ENCODE data around the gene ACR.

Gene ACR

GRCh38 chr22:50698546-50698945 is 39.5 kb upstream of the ACR start:
- H3K9me3 ChIP-seq (replicated peaks in 1 of 2; ENCODE audit: control insufficient read depth in 2 of 2, insufficient read depth in 1 of 2, low read depth in 1 of 2, low read length in 2 of 2) = no peaks in the 10 kb centered on the region
- H3K4ac ChIP-seq (ENCODE audit: low read length) = no peak overlapping the region
- H3K14ac ChIP-seq (ENCODE audit: low read length) = no peak overlapping the region
- H3K9ac ChIP-seq (ENCODE audit: low read depth, low read length, poor library complexity) = no peak overlapping the region
- H3K23ac ChIP-seq (ENCODE audit: low read depth, low read length, poor library complexity) = no peak overlapping the region
- peaks cover 18 to 19% of the 10 kb centered on the region in 2 donors for H3K4me1 ChIP-seq (ENCODE audit: control insufficient read depth in 2 of 2, insufficient read depth in 1 of 2, low read depth in 1 of 2, low read length in 2 of 2)
- no CpG with 5 or more reads among the region's 12 CpGs for WGBS, 2 donors (ENCODE audit: extremely low coverage in 2 of 2, insufficient read length in 2 of 2, insufficient replicate concordance in 1 of 2)
- H3K4me3 ChIP-seq (ENCODE audit: low read length in 2 of 2) = peak overlapping the region in 1 of 2 donors; percentile 62
- peak overlapping the region; percentile 50 for H2BK15ac ChIP-seq (ENCODE audit: low read length)
- peaks cover 11 to 45% of the 10 kb centered on the region in 2 donors for H3K36me3 ChIP-seq (replicated peaks in 1 of 2; ENCODE audit: control insufficient read depth in 2 of 2, insufficient read depth in 2 of 2, low read length in 2 of 2)
- no peak overlapping the region for H3K4me2 ChIP-seq (ENCODE audit: insufficient read depth, low read length, poor library complexity, severe bottlenecking)
- H2BK120ac ChIP-seq (ENCODE audit: low read depth, low read length) = no peak overlapping the region
- H2BK12ac ChIP-seq (ENCODE audit: low read length) = no peak overlapping the region
- H2AK5ac ChIP-seq (ENCODE audit: low read depth, low read length) = peak overlapping the region; percentile 65
- no peak for DNase-seq (ENCODE audit: low spot score)
- no peak overlapping the region for H2AFZ ChIP-seq (ENCODE audit: low read length)
- no peak overlapping the region for H3K18ac ChIP-seq (ENCODE audit: low read length)
- no peak overlapping the region for H4K8ac ChIP-seq (ENCODE audit: low read depth, low read length)
- no peak overlapping the region for H4K91ac ChIP-seq (ENCODE audit: low read depth, low read length, poor library complexity)
- H3K79me1 ChIP-seq (ENCODE audit: low read depth, low read length) = peaks cover 1% of the 10 kb centered on the region
- peaks cover 0 to 3% (median 0%) of the 10 kb centered on the region in 3 experiments for H3K27me3 ChIP-seq (ENCODE audit: control insufficient read depth in 3 of 3, insufficient read depth in 3 of 3, low read depth in 1 of 3, low read length in 3 of 3)
- no peak overlapping the region for H3K27ac ChIP-seq (replicated peaks; ENCODE audit: low read length)
- no peak overlapping the region for H2BK5ac ChIP-seq (ENCODE audit: low read length)

- no peak overlapping the region for H3K4ac ChIP-seq (ENCODE audit: low read length)
- H3K14ac ChIP-seq (ENCODE audit: low read length) = no peak overlapping the region
- H4K8ac ChIP-seq (ENCODE audit: low read depth, low read length) = peak overlapping the region; percentile 49
- peaks cover 0 to 3% (median 0%) of the 10 kb centered on the region in 3 experiments for H3K27me3 ChIP-seq (ENCODE audit: control insufficient read depth in 3 of 3, insufficient read depth in 3 of 3, low read depth in 1 of 3, low read length in 3 of 3)
- no peak overlapping the region for H3K4me2 ChIP-seq (ENCODE audit: insufficient read depth, low read length, poor library complexity, severe bottlenecking)
- WGBS, 2 donors (ENCODE audit: extremely low coverage in 2 of 2, insufficient read length in 2 of 2, insufficient replicate concordance in 1 of 2) = no CpG with 5 or more reads among the region's 15 CpGs
- H3K27ac ChIP-seq (replicated peaks; ENCODE audit: low read length) = no peak overlapping the region
- H3K9ac ChIP-seq (ENCODE audit: low read depth, low read length, poor library complexity) = peak overlapping the region; percentile 33
- peak overlapping the region; percentile 64 for H2BK120ac ChIP-seq (ENCODE audit: low read depth, low read length)
- H3K36me3 ChIP-seq (replicated peaks in 1 of 2; ENCODE audit: control insufficient read depth in 2 of 2, insufficient read depth in 2 of 2, low read length in 2 of 2) = peaks cover 11 to 48% of the 10 kb centered on the region in 2 donors
- H2BK5ac ChIP-seq (ENCODE audit: low read length) = no peak overlapping the region
- H2AK5ac ChIP-seq (ENCODE audit: low read depth, low read length) = peak overlapping the region; percentile 96
- H3K23ac ChIP-seq (ENCODE audit: low read depth, low read length, poor library complexity) = no peak overlapping the region
- peaks cover 18 to 21% of the 10 kb centered on the region in 2 donors for H3K4me1 ChIP-seq (ENCODE audit: control insufficient read depth in 2 of 2, insufficient read depth in 1 of 2, low read depth in 1 of 2, low read length in 2 of 2)
- no peak overlapping the region for H4K91ac ChIP-seq (ENCODE audit: low read depth, low read length, poor library complexity)
- no peak overlapping the region for H2AFZ ChIP-seq (ENCODE audit: low read length)
- H3K9me3 ChIP-seq (replicated peaks in 1 of 2; ENCODE audit: control insufficient read depth in 2 of 2, insufficient read depth in 1 of 2, low read depth in 1 of 2, low read length in 2 of 2) = no peaks in the 10 kb centered on the region
- no peak overlapping the region for H2BK12ac ChIP-seq (ENCODE audit: low read length)
- H3K18ac ChIP-seq (ENCODE audit: low read length) = peak overlapping the region; percentile 15
- H3K79me1 ChIP-seq (ENCODE audit: low read depth, low read length) = peaks cover 1% of the 10 kb centered on the region
- peak overlapping the region; percentile 11 to 56 for H3K4me3 ChIP-seq (ENCODE audit: low read length in 2 of 2)
- peak overlapping the region; percentile 20 for H2BK15ac ChIP-seq (ENCODE audit: low read length)
- no peak for DNase-seq (ENCODE audit: low spot score)
These were observed 38.8 kb upstream of the ACR start for GRCh38 chr22:50699001-50699755.

- peak overlapping the region; percentile 61 for H2BK5ac ChIP-seq (ENCODE audit: low read length)
- H3K18ac ChIP-seq (ENCODE audit: low read length) = peak overlapping the region; percentile 89
- no peak overlapping the region for H3K14ac ChIP-seq (ENCODE audit: low read length)
- WGBS, 2 donors (ENCODE audit: extremely low coverage in 2 of 2, insufficient read length in 2 of 2, insufficient replicate concordance in 1 of 2) = no CpG with 5 or more reads among the region's 15 CpGs
- peaks cover 21 to 23% of the 10 kb centered on the region in 2 donors for H3K4me1 ChIP-seq (ENCODE audit: control insufficient read depth in 2 of 2, insufficient read depth in 1 of 2, low read depth in 1 of 2, low read length in 2 of 2)
- no peak overlapping the region for H3K4me2 ChIP-seq (ENCODE audit: insufficient read depth, low read length, poor library complexity, severe bottlenecking)
- H2BK15ac ChIP-seq (ENCODE audit: low read length) = no peak overlapping the region
- H3K79me1 ChIP-seq (ENCODE audit: low read depth, low read length) = peaks cover 1% of the 10 kb centered on the region
- no peak overlapping the region for H2AFZ ChIP-seq (ENCODE audit: low read length)
- H3K9me3 ChIP-seq (replicated peaks in 1 of 2; ENCODE audit: control insufficient read depth in 2 of 2, insufficient read depth in 1 of 2, low read depth in 1 of 2, low read length in 2 of 2) = no peaks in the 10 kb centered on the region
- H3K23ac ChIP-seq (ENCODE audit: low read depth, low read length, poor library complexity) = peak overlapping the region; percentile 16
- DNase-seq (ENCODE audit: low spot score) = no peak
- peaks cover 0 to 3% (median 0%) of the 10 kb centered on the region in 3 experiments for H3K27me3 ChIP-seq (ENCODE audit: control insufficient read depth in 3 of 3, insufficient read depth in 3 of 3, low read depth in 1 of 3, low read length in 3 of 3)
- peak overlapping the region; percentile 96 for H2AK5ac ChIP-seq (ENCODE audit: low read depth, low read length)
- H4K8ac ChIP-seq (ENCODE audit: low read depth, low read length) = peak overlapping the region; percentile 49
- H2BK120ac ChIP-seq (ENCODE audit: low read depth, low read length) = peak overlapping the region; percentile 64
- H3K4ac ChIP-seq (ENCODE audit: low read length) = no peak overlapping the region
- H3K9ac ChIP-seq (ENCODE audit: low read depth, low read length, poor library complexity) = peak overlapping the region; percentile 50
- no peak overlapping the region for H2BK12ac ChIP-seq (ENCODE audit: low read length)
- H3K36me3 ChIP-seq (replicated peaks in 1 of 2; ENCODE audit: control insufficient read depth in 2 of 2, insufficient read depth in 2 of 2, low read length in 2 of 2) = peaks cover 13 to 51% of the 10 kb centered on the region in 2 donors
- H3K27ac ChIP-seq (replicated peaks; ENCODE audit: low read length) = no peak overlapping the region
- H4K91ac ChIP-seq (ENCODE audit: low read depth, low read length, poor library complexity) = no peak overlapping the region
- no peak overlapping the region for H3K4me3 ChIP-seq (ENCODE audit: low read length in 2 of 2)
These were observed 38.1 kb upstream of the ACR start for GRCh38 chr22:50699756-50700386.
